HG03159 (cell line): Measurements from ENCODE around the gene GRK7.

ENCODE experiments used
- ATAC-seq: cut with Tn5 transposase; IDR thresholded peaks from one replicate; pipeline ENCODE4 v1.9.1; 2021; ENCODE audit warnings: mild to moderate bottlenecking, moderate library complexity; ENCODE audit not compliant: unreplicated experiment

Gene GRK7, protein sequence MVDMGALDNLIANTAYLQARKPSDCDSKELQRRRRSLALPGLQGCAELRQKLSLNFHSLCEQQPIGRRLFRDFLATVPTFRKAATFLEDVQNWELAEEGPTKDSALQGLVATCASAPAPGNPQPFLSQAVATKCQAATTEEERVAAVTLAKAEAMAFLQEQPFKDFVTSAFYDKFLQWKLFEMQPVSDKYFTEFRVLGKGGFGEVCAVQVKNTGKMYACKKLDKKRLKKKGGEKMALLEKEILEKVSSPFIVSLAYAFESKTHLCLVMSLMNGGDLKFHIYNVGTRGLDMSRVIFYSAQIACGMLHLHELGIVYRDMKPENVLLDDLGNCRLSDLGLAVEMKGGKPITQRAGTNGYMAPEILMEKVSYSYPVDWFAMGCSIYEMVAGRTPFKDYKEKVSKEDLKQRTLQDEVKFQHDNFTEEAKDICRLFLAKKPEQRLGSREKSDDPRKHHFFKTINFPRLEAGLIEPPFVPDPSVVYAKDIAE (N-terminal part only)

DNA sequence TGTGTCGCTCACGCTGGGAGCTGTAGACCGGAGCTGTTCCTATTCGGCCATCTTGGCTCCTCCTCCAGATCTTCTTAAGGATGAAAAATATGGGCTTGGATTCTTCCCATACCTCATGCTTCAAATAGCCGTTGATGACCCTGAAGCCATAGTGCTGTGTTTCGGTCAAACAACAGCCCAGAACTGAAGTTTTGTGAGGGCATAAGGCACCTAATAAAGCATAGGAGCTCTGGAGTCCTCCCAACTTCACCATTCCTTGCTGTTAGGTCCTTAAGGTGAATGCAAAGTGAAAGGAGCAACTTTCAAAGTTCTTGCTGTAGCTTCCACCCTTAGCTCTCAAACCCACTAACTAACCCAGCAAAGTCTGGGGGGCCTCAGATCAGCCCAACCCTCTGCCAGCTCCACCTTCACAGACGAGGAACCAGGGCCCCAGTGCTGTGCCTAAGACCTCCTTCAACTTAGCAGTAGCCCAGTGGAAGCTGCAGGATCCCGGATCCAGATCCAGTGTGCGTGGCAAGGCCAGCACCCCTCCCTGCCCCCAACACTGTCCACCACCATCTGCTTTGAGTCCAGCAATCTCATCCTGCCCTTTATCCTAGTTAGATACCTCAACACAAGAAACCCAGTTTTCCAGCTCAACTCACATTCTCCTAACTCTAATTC, at the start of gene GRK7:
Gene GRK7, plus strand, starts transcription at position 321 of the 663 bp plus-strand sequence. CDS start 14,877 bp downstream, outside the sequence.
- ATAC-seq: no peak

- ATAC-seq: no peak
Observed at GRCh38 chr3:141714671-141715070, 48.5 kb upstream of the GRK7 start.

DNA sequence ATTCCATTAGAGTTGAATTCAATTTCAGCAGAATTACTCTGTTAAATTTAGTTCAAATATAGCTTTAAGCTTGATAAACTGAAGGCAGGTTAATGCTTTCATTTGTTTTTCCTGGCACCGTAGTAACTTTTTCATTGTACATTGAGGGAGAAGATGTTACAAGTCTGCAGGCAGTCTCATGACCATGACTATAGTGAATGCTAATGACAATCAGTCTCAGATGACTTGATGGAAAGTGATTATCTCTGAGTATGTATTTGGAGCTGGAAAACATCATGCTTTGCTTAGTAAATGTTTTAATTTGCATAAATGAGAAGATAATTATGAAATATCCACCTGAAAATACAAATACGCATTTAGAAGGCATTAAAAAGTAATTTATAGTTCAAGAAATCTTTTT, 41.1 kb upstream of the GRK7 start:
- ATAC-seq: no peak

- no peak for ATAC-seq
Observed at GRCh38 chr3:141722648-141723047, 40.6 kb upstream of the GRK7 start.

- ATAC-seq: no peak
Observed at GRCh38 chr3:141723255-141723654, 40.0 kb upstream of the GRK7 start.

DNA sequence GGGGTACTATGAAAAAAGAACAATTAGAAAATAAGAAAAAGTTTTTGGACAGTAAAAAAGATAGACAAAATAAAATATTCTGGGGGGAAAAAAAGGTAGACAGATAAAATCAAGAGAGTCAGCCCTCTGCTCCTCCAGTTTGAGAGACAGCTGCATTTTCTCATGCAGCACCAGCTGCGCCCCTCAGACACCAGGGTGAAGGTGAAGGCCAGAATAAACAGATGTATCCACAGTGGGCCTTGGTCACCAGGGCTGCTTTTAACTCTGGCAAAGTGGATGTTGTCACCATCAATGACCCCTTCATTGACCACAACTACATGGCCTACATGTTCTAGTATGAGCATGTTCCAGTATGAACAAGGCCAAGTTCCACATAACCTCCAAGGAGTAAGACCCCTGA, 39.0 kb upstream of the GRK7 start:
- ATAC-seq: no peak

- no peak for ATAC-seq
Observed at GRCh38 chr3:141725036-141725435, 38.2 kb upstream of the GRK7 start.

DNA sequence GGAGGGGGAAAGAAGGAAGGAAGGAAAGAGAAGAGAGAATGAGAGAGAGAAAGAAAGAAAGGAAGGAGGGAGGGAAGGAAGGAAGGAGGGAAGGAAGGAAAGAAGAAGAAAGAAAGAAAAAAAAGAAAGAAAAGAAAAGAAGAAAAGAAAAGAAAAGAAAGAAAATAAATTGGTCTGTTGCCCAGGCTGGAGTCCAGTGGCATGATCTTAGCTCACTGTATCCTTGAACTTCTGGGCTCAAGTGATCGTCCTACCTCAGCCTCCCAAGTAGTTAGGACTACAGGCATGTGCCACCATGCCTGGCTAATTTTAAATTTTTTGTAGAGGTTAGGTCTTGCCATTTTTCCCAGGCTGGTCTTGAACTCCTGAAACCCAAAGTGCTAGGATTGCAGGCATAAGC, 36.7 kb upstream of the GRK7 start:
- ATAC-seq: no peak

DNA sequence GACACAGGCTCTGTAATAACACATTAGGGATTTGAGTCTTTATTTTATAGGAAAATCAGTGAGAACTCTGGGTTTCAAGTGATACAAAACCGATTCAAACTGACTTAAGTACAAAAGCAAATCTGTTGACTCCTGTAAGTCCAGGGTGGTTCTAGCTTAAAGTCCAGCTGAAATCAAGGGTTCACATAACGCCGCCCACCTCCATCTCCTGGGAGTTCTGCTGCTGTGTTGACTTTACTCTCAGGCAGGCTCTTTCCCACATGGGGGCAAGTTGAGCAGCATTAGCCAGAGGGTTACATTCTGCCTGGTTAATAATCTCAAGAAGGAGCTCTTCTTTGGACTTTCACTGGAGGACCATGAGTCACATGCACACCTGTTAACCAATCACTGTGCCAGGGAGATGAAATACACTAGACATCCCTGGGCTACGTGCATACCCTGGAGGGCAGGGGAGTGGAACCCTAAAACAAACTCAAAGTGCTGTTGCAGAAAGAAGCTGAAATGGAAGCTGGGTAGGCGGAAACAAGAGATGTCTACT, 34.8 kb upstream of the GRK7 start:
- no peak for ATAC-seq

DNA sequence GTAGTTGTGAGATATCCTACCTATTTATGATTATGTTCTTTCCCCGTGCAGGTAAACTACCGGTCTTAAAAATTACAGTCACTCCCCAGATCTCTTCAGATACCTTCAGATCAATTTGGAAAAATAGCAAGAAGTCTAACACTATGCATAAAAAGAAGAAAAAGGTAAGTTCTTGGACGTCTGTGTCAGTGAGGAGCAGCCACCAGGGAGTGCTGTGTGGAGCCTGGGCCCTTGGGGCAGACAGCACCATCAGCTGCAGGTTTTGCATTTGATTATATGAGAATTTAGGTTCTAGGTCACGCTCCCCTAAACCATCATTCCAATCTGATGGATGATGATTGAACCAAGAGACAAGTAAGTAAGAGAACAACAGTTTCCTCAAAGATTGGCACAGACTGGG, 34.0 kb upstream of the GRK7 start:
- no peak for ATAC-seq

DNA sequence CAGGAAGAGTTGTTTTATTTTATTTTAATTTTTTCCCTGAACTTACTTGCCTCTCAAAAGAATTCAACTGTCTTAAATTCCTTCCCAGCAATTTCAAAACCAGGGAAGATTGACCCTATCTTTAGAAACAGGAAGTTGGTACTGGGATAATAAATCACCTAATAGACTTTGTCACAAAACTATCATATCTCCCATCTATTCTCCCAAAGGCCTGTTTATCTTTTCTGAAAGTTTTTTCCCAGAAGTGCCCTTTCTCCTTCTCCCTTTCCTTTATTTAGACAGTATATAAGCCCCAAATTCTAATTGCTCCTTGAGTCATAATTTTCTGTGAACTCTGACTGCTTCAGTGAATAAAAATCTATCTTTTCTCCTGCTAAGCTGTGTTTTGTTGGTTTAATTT, 28.0 kb upstream of the GRK7 start:
- ATAC-seq: no peak

DNA sequence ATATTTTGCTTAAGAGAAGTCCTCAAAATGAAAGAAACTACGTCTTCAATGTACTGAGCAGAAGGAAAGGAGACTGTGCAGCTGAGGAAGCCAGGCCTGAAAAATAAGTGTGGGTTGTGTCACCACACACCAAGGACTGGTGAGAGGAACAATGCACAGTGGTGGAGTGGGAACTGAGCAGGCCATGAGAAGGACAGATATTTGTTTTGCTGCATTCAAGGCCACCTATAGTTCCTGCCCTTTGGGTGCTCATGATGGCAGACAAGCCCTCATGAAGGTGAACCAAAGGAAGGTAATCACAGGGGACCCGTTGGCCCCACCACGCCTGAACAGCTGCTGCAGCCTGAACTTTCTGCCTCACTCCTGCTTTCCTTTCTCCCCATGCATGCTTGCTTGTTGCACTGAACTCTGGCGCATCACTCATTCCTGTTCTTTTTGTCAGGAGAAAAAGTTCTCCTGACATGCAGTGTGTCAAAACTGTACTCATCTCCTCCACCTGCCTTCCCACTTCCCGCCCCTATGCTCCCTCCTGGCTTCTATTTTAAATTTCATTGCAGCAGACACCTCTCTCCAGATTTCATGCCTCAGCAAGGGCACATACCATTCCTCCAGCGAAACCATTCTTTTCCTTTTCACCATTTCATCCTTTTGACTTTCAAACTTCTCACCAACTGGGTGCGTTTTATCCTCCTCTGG, 27.3 kb upstream of the GRK7 start:
- ATAC-seq: no peak

DNA sequence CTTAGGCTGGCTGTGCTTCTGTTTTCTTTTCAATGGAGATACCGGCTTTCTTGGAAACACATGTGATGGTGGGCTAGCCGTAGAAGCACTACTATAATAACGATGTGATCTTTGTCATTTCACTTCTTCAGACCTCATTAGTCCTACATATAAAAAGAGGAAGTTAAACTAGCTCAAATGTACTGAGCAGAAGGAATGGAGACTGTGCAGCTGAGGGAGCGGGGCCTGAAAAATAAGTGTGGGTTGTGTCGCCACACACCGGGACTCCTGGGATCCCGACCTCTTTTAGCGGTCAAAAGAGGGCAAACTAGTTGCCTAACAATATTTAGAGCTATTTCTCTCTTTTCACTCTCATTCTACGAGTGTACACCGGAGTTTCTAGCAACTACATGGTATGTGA, 26.1 kb upstream of the GRK7 start:
- ATAC-seq: no peak

GRCh38 chr3:141737678-141738021, 25.6 kb upstream of the GRK7 start:
- ATAC-seq: no peak

DNA sequence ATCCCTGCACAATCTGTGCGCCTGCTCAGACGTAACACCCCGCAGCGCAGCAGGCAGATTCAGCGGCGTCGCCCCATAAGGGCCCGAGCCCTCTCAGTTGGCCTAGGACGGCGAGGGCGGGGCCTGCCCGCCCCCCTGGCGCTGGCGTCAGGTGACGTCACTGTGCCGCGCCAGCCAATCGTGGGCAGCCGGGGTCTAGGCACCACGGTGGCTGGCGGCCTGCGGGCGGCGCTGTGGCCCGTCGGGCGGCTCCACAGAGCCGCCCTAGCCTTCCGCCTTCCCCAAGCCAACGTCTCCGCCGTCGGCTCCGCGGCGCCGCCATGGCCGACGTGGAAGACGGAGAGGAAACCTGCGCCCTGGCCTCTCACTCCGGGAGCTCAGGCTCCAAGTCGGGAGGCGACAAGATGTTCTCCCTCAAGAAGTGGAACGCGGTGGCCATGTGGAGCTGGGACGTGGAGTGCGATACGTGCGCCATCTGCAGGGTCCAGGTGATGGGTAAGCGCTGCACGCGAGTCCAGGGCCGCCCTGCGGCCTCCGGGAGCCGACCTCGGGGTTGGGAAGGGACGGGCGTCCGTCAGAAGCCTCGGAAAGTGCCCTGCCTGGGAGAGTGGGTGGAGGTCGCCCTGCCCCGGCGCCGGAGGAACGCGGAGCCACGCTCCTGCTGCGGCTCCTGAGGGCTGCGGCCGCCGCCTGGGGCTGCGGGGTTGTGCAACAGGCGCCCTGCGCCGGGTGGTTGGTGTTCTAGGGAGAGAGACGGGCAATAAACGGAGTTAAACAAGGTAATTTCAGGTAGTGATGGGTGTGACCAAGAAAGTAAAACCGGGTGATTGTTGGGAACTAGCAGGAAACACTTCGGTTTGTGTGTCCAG, 25.0 kb upstream of the GRK7 start, which contains the start of gene RNF7:
Gene RNF7, plus strand, starts transcription at position 277 of the 869 bp plus-strand sequence. Its CDS starts 44 bp downstream, at position 321.
- peak; percentile 92 for ATAC-seq

DNA sequence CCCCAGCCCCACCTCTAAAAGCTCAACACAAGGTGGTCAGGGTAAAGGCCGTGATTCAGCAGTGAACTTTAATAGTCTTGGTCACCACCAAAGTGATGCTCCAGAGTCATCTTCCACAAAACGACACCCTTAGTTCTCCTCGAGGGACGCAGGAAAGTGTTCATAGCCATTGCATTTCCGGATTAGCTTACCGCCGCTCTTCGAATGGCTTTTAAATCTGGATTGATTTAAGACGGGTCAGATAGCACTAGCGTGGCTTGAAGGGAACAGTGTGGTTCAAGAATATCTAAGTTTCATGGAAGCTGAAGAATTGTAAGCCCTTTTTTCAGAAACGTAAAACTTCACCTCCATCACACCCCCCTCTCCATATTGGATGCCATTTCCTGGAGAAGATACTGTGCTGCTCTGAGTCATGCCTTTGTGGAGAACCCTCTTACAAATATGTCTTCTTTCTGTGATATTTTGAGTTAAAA, 24.3 kb upstream of the GRK7 start:
- ATAC-seq: no peak

- no peak for ATAC-seq
Observed at GRCh38 chr3:141739731-141740130, 23.5 kb upstream of the GRK7 start.

- no peak for ATAC-seq
Observed at GRCh38 chr3:141740349-141740748, 22.9 kb upstream of the GRK7 start.

GRCh38 chr3:141743305-141743704, 19.9 kb upstream of the GRK7 start:
- no peak for ATAC-seq

GRCh38 chr3:141746962-141747361, 16.2 kb upstream of the GRK7 start:
- no peak for ATAC-seq
